Caco-2 (cell line): Measurements from ENCODE around the gene SLC45A2. TPM values are rescaled to one million over a fixed set of nuclear protein-coding genes. Genes with fewer than 3 reads are reported as not detected.

Experiments
- BruUV-seq: library from RNA; stranded (reverse); fragments of 400-500 nt; replicated peaks from 2 replicates; lab custom pipeline; 2021; lab: Mats Ljungman, UMichigan
- CTCF ChIA-PET: fragments of 300-600 bp; sonication (Branson Sonifier 250); formaldehyde crosslinking; loops from one replicate; lab custom pipeline; 2022; ENCODE audit warnings: antibody characterized with exemption; lab: Charles Lee
- POLR2A ChIA-PET: fragments of 300-600 bp; sonication (Branson Sonifier 250); formaldehyde crosslinking; loops from one replicate; lab custom pipeline; 2022; ENCODE audit warnings: antibody characterized with exemption; lab: Charles Lee
- DNase-seq, 2 experiments: peaks; one replicate each; pipeline versions ENCODE4 v3.0.0 to v3.0.0-alpha.2; 2020 to 2022
- H3K27me3 ChIP-seq: replicated peaks from 2 replicates; pipeline ENCODE4 v1.6.0; 2011; ENCODE audit warnings: low read length; ENCODE audit not compliant: control insufficient read depth, insufficient read depth
- H3K36me3 ChIP-seq: 2 replicates; pipeline ENCODE4 v1.5.1; 2011; ENCODE audit warnings: low read length; ENCODE audit not compliant: control insufficient read depth, insufficient read depth
- H3K4me1 ChIP-seq: fragments of 250-450 bp; sonication (Bioruptor Pico); 2 replicates; pipeline ENCODE4 v1.5.1; 2020; ENCODE audit warnings: mild to moderate bottlenecking
- H3K4me3 ChIP-seq: 2 replicates; pipeline ENCODE4 v1.5.1; 2011; ENCODE audit warnings: low read depth, mild to moderate bottlenecking, control low read depth, low read length
- H3K9me3 ChIP-seq: fragments of 250-450 bp; sonication (Bioruptor Pico); 2 replicates; pipeline ENCODE4 v1.5.1; 2020; ENCODE audit warnings: mild to moderate bottlenecking, moderate library complexity
- H3K27ac Mint-ChIP-seq: one replicate; pipeline ENCODE4 v1.8.0; 2022; ENCODE audit warnings: mixed read lengths; ENCODE audit not compliant: unreplicated experiment
- H3K27me3 Mint-ChIP-seq: one replicate; pipeline ENCODE4 v1.8.0; 2022; ENCODE audit warnings: mixed read lengths; ENCODE audit not compliant: insufficient read depth, unreplicated experiment
- H3K36me3 Mint-ChIP-seq: one replicate; pipeline ENCODE4 v1.8.0; 2022; ENCODE audit warnings: mild to moderate bottlenecking, mixed read lengths; ENCODE audit not compliant: insufficient read depth, unreplicated experiment
- H3K4me1 Mint-ChIP-seq: one replicate; pipeline ENCODE4 v1.8.0; 2022; ENCODE audit warnings: low read depth, mixed read lengths; ENCODE audit not compliant: unreplicated experiment
- H3K4me3 Mint-ChIP-seq: one replicate; pipeline ENCODE4 v1.8.0; 2022; ENCODE audit warnings: mild to moderate bottlenecking, moderate library complexity, mixed read lengths; ENCODE audit not compliant: unreplicated experiment
- H3K9me3 Mint-ChIP-seq: one replicate; pipeline ENCODE4 v1.8.0; 2022; ENCODE audit warnings: mixed read lengths; ENCODE audit not compliant: unreplicated experiment
- intact Hi-C: fragments of 100-400 bp; cut with micrococcal nuclease; formaldehyde crosslinking; loops from one replicate; pipeline ENCODE4 v1.10.0; 2022; ENCODE audit not compliant: unreplicated experiment
- total RNA-seq: library from RNA; stranded (reverse); gene quantifications from 2 replicates; pipeline ENCODE4 v1.2.3, GENCODE V29; 2022
- TF ChIP-seq, protein P1 (sequence below), 2 experiments: fragments of 200-600 bp in 1 of 2; IDR thresholded peaks; 1 replicate in 1 of 2; 2 replicates in 1 of 2; pipeline versions ENCODE4 v1.5.1 to v1.8.0; 2011 to 2022; ENCODE audit warnings: antibody characterized with exemption in 1 of 2, control low read depth in 1 of 2, inconsistent platforms in 1 of 2, low read depth in 1 of 2, low read length in 1 of 2, mild to moderate bottlenecking in 1 of 2, moderate library complexity in 1 of 2; ENCODE audit not compliant: insufficient read depth in 1 of 2, severe bottlenecking in 1 of 2, unreplicated experiment in 1 of 2

SLC45A2 gene
- total RNA-seq, 1 experiment from 2014 or later, result 0.91 TPM

DNA sequence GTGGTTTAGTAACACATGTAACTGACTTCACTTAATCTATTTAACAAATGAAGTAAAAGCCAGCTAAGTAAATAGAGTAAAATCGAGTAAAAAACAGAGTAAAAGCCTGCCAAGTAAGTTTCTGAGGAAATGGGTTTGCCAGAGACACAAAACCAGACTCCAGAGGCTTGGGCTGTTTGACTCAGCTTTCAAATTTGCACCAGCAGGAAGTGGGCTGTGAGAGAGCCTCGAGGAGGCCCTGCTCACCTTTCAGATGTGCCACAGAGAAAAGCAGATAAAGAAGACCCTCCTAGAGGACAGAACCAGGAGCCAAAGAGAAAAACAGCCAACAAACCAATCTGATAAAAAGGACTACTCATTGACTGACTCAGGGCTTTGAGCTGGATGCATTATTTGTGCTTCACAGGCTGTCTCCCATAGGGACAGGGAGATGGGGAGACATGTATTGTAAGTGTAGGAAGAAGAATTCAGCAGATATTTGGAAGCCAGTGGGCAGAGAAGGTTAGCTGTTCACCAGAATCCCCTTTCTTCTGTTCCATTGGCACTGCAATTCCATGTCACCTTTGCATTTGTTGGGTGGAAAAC, 37.7 kb upstream of the SLC45A2 start:
- no peak overlapping the region for H3K27ac Mint-ChIP-seq
- TF ChIP-seq, protein P1, sequence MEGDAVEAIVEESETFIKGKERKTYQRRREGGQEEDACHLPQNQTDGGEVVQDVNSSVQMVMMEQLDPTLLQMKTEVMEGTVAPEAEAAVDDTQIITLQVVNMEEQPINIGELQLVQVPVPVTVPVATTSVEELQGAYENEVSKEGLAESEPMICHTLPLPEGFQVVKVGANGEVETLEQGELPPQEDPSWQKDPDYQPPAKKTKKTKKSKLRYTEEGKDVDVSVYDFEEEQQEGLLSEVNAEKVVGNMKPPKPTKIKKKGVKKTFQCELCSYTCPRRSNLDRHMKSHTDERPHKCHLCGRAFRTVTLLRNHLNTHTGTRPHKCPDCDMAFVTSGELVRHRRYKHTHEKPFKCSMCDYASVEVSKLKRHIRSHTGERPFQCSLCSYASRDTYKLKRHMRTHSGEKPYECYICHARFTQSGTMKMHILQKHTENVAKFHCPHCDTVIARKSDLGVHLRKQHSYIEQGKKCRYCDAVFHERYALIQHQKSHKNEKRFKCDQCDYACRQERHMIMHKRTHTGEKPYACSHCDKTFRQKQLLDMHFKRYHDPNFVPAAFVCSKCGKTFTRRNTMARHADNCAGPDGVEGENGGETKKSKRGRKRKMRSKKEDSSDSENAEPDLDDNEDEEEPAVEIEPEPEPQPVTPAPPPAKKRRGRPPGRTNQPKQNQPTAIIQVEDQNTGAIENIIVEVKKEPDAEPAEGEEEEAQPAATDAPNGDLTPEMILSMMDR (IDR thresholded peaks at IDR 0.05; ENCODE audit: insufficient read depth in 1 of 2, low read depth in 1 of 2, low read length in 1 of 2, severe bottlenecking in 1 of 2, unreplicated experiment in 1 of 2), result no peak
- intact Hi-C loops, result no loop called here

DNA sequence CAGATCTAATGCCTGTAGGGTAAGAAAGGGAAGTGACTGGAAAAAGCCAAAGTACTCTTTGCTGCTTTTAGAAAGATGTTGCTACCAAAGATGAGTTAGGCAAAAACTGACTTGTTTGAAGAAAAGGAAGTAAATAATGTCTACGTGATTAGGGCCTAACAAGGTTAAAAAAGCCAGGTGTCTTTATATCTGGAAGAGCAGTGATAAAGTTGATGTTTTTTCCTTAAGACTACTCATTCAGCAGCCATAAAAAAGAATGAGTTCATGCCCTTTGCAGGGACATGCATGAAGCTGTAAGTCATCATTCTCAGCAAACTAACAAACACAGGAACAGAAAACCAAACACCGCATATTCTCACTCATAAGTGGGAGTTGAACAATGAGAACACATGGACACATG, 36.8 kb upstream of the SLC45A2 start:
- Mint-ChIP-seq H3K4me1 (peaks cover 34% of the 10 kb centered on the region), H3K36me3 (peaks cover 4% of the 10 kb centered on the region), H3K9me3 (no peaks in the 10 kb centered on the region), H3K27me3 (no peaks in the 10 kb centered on the region), H3K4me3 (no peak overlapping the region), H3K27ac (peak overlapping the region; percentile 33)
- H3K4me1 ChIP-seq, result peaks cover 26% of the 10 kb centered on the region
- TF ChIP-seq, protein P1 (IDR thresholded peaks at IDR 0.05; ENCODE audit: insufficient read depth in 1 of 2, low read depth in 1 of 2, low read length in 1 of 2, severe bottlenecking in 1 of 2, unreplicated experiment in 1 of 2), result no peak
- no TSS peak for BruUV-seq
- ChIA-PET CTCF (interaction anchor here (0.7 kb wide), 1 partner anchor 14 kb away, joined by 5 read pairs; no protein-coding TSS in a partner anchor), POLR2A (interaction anchor here (0.9 kb wide), 1 partner anchor 14 kb away, joined by 4 read pairs; the partner anchor contains the start of gene AMACR)
- intact Hi-C loops, result no loop called here
- H3K4me3 ChIP-seq, result no peak overlapping the region
- no peak for DNase-seq
- H3K36me3 ChIP-seq, result 0 out of 2 replicates have a peak, but pooled peaks cover 1% of the 10 kb centered on the region
- H3K27me3 ChIP-seq, result no peaks in the 10 kb centered on the region
- H3K9me3 ChIP-seq, result no peaks in the 10 kb centered on the region

More for the DNA sequence above, 37.7 kb upstream of the SLC45A2 start:
- Histone ChIP-seq H3K9me3 (no peaks in the 10 kb centered on the region), H3K4me1 (peaks cover 20% of the 10 kb centered on the region), H3K27me3 (no peaks in the 10 kb centered on the region), H3K36me3 (0 out of 2 replicates have a peak, but pooled peaks cover 1% of the 10 kb centered on the region), H3K4me3 (no peak overlapping the region)
- Mint-ChIP-seq H3K9me3 (no peaks in the 10 kb centered on the region), H3K4me3 (no peak overlapping the region), H3K27me3 (no peaks in the 10 kb centered on the region), H3K36me3 (peaks cover 4% of the 10 kb centered on the region), H3K4me1 (peaks cover 29% of the 10 kb centered on the region)
- ChIA-PET CTCF (no interaction called here), POLR2A (no interaction called here)
- BruUV-seq, result no TSS peak
- no peak for DNase-seq

DNA sequence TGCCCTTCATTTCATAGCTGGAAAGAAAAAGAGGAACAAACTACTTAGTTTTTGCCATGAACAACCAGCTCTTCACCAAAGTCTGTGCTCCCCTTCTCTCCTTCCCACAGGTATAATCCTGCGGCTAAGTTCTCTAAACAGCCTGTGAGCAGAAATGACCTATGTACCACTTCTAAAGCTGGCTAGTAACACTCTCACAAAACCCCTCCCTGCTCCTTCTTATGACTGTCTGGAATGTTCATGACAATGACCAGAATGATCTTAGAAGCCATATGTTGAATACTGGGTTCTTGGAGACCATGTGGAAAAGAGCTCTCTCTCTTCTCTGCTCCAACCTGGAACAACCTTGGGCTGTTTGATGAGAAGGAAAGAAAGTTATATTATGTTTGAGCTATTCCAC, 36.2 kb upstream of the SLC45A2 start:
- no TSS peak for BruUV-seq
- peaks cover 32% of the 10 kb centered on the region for H3K4me1 Mint-ChIP-seq
- H3K4me3 Mint-ChIP-seq, result no peak overlapping the region
- ChIA-PET POLR2A (interaction anchor here (0.9 kb wide), 1 partner anchor 13 kb away, joined by 4 read pairs; the partner anchor contains the start of gene AMACR), CTCF (interaction anchor here (0.7 kb wide), 1 partner anchor 15 kb away, joined by 5 read pairs; no protein-coding TSS in a partner anchor)
- H3K4me1 ChIP-seq, result peaks cover 26% of the 10 kb centered on the region
- intact Hi-C loops, result no loop called here
- no peaks in the 10 kb centered on the region for H3K9me3 ChIP-seq
- H3K36me3 ChIP-seq, result 0 out of 2 replicates have a peak, but pooled peaks cover 1% of the 10 kb centered on the region
- TF ChIP-seq, protein P1 (IDR thresholded peaks at IDR 0.05; ENCODE audit: insufficient read depth in 1 of 2, low read depth in 1 of 2, low read length in 1 of 2, severe bottlenecking in 1 of 2, unreplicated experiment in 1 of 2), result no peak
- no peak overlapping the region for H3K4me3 ChIP-seq
- no peaks in the 10 kb centered on the region for H3K27me3 Mint-ChIP-seq
- H3K9me3 Mint-ChIP-seq, result no peaks in the 10 kb centered on the region
- H3K36me3 Mint-ChIP-seq, result peaks cover 4% of the 10 kb centered on the region
- H3K27me3 ChIP-seq, result no peaks in the 10 kb centered on the region
- no peak for DNase-seq
- peak overlapping the region; percentile 33 for H3K27ac Mint-ChIP-seq
